NCI-H2107 treated with DMSO at 0.1 percent for 48 hours (cell line): Measurements from ENCODE around the gene LHX4.
"Not testable (repeated sequence)": the region's sequence is repeated elsewhere in the genome, so short reads cannot be mapped to it uniquely, and the experiment has no call there.

Source experiments
- DNase-seq: peaks from one replicate; lab custom pipeline; 2025; ENCODE audit not compliant: unreplicated experiment; lab: John Stamatoyannopoulos, UW

Gene LHX4

DNA sequence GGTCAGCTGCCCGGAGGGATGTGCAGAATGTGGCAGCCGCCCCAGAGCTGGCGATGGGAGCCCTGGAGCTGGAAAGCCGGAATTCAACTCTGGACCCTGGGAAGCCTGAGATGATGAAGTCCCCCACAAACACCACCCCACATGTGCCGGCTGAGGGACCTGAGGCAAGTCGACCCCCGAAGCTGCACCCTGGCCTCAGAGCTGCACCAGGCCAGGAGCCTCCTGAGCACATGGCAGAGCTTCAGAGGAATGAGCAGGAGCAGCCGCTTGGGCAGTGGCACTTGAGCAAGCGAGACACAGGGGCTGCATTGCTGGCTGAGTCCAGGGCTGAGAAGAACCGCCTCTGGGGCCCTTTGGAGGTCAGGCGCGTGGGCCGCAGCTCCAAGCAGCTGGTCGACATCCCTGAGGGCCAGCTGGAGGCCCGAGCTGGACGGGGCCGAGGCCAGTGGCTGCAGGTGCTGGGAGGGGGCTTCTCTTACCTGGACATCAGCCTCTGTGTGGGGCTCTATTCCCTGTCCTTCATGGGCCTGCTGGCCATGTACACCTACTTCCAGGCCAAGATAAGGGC lies 33.5 kb upstream of the LHX4 start:
- no peak for DNase-seq

DNA sequence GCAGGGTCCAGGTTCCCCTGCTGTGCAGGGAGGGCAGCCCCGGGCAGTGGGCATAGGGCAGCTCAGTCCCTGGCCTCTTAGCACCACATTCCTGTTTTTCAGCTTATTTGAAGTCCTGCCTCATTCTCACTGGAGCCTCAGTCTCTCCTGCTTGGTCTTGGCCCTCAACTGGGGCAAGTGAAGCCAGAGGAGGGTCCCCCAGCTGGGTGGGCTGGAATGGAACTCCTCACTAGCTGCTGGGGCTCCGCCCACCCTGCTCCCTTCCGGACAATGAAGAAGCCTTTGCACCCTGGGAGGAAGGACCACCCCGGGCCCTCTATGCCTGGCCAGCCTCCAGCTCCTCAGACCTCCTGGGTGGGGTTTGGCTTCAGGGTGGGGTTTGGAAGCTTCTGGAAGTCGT lies 32.8 kb upstream of the LHX4 start:
- DNase-seq, result no peak

DNA sequence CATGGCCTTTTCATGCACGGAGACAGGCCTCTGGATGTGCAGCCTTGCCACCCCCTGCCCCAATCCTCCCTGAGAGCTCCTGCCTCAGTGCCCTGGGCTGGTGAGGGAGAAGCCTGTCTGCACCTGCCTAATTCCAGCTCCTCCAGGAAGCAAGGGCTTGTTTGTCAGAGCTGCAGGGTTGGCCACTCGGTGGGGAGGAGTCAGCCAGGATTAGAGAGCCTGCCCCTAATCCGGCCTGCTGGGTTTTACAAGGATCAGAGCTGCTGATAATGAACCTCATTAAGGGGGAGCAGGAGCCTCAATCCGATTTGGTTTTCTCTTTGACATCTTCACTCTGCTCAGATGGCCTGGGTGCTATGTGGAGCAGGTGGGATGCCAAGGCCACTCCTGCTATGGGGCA lies 31.9 kb upstream of the LHX4 start:
- DNase-seq, result no peak

DNA sequence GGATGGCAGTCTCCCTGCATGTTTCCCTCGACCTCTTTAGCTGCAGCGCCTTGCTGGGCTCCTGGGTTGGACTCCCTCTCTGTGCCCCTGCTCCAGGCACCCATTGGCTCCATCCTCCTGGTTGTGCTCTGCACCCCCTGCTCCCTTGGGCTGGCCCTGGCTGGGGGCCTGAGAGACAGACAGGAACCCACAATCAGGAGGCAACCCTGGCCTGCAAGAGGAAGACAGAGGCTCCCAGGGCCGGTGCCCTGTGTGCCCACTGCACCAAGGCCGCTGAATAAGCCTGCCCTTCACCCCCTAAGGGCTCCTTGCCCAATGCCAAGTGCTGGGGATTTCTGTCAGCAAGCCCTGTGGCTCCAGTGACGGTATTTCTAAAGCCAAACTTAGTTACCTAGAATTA lies 31.5 kb upstream of the LHX4 start:
- DNase-seq, result no peak

DNA sequence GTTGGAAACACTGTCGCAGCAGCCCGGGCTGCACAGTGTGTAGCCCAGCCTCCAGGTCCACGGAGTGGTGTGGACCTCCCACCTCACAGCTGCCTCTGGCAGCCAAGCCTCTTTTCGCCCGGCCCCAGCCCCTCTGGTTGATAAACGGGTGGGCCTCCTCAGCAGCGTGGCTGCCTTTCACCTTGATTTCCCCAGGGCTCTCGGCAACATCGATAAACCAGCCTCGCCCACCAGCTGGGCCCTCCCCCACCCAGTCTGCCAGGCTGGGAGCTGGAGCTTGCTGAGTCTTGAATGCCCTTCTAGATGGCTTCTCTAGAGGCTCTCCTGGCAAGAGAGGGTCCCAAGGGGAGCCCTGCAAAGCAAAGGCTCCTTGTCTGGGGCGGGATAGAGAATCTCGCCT lies 31.0 kb upstream of the LHX4 start:
- DNase-seq, result no peak

DNA sequence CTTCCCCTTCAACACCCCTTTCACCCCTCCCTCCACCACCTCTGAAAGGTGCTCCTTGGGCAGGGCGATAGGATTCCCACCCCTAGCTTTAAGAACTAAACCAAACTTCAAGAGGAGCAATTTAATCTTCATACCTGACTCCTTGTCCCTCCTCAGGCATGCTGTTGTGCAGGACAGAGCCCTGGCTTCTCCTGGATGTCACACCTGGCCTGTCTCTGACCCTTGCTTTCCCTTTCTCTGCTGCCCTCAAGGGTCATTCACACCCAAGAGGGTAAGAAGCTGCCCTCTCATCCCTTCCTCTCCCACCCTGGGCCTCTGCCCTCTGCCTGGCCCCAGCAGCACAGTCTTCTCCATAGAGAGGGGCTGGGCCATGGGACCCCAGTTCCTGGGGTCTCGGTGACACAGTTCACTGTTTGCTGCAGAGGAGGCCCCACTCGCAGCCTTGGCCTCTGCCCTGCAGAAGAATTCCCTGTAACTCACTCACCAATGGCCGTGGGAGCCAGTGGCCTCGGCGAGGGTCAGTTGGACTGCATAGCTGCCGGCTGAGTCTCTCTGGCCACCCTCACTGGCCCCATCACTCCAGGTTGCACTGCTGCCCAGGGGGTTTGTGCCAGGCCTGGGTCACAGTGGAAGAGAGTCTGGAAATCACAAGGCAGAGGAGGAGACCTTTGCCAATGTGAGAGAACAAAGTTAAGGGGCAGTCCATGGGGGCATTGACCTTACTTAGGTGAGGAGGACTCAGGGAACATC lies 28.4 kb upstream of the LHX4 start:
- DNase-seq, result no peak

DNA sequence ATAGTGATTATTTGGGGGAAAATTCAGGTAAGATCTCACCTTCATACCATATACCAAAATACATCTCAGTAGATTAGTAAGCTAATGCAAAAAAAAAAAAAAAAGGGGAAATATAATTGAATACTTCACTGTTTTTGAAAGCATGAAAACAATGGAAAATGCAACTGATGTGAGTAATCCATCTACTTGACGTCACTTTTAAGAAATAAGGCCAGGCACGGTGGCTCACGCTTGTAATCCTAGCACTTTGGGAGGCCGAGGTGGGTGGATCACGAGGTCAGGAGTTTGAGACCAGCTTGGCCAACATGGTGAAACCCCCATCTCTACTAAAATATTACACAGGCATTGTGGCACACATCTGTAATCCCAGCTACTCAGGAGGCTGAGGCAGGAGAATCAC lies 27.5 kb upstream of the LHX4 start:
- not testable (repeated sequence) for DNase-seq

DNA sequence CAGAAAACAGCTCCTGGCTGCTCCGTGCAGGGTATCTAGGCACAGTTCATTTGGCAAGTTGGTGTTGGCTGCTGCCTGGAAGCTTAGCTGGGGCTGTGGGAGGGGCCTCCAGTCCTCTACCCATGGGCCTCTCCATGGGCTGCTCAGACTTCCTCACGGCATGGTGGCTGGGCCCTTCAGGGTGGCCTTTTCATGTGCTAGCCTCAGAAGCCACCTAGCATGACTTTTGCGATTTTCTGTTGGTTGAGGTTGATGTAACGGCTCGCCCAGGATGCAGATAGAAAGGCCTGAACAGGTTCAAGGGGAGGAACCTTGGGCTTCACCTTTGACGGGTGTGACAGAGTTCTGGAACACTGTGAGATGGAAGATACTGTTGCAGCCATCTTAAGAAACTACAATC lies 25.8 kb upstream of the LHX4 start:
- DNase-seq, result no peak

DNA sequence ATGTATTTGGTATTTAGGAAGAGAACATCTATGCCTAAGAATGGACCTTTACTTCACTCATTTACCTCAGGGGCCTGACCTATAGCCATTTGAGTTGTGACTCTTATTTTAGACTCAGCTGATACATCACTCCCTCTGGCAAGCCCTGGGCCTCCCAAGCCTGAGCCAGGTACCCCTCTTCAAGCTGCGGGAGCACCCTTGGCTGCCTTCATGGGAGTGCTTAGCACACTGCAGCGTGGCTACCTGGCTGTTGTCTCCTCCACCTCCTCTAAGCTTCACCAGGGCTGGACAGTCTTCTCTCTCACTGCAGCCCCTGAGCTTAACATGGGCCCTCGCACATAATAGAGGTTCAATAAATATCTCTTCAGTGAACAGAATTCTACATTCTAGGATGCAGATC lies 23.5 kb upstream of the LHX4 start:
- no peak for DNase-seq

DNA sequence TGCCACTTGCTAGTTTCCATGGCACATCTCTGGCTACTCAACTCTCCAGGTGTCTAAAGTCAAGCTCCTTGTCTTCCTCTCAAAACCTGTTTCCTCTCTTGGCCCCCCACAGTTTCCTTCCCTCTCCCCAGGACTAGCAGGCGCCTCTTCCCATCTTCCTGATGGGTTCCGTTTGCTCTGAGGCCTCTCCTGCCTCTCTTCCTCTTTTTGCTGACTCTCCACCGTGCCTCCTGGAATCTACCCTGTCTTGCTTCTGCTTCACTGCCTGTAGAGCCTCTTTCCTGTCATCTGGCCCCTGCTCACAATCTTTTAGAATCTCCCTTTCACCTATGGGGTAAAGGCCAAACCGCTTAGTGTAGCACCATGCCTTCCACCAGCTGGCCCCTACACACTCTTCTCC lies 21.8 kb upstream of the LHX4 start:
- DNase-seq, result no peak

DNA sequence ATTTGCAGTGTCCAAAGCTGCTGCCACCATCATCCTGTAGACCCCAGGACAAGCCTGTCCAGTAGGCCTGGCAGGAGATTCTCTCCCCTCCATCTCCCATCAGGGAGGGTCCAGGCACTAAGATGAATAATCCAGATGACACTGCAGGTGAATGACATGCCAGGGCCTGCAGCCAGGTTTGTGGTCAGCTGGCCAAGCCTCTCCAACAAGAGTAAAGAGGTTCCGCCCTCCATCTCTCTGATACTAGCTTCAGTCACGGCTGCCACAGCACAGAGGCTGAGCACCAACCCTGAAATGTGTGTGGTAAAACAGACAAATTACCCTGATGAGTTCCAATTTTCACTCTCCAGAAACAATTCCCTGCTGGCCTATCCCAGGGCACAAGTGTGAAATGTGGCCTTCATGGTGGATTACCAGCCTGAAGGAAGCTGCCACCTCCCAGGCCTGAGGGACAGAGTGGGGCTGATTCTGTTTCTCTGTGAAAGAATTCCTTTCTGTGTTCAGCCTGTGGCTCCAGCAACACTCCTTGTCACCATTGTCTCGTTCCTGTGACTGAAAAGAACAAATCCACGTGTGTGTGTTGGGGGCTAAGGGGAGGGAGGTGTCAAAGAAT lies 19.9 kb upstream of the LHX4 start:
- DNase-seq, result no peak

DNA sequence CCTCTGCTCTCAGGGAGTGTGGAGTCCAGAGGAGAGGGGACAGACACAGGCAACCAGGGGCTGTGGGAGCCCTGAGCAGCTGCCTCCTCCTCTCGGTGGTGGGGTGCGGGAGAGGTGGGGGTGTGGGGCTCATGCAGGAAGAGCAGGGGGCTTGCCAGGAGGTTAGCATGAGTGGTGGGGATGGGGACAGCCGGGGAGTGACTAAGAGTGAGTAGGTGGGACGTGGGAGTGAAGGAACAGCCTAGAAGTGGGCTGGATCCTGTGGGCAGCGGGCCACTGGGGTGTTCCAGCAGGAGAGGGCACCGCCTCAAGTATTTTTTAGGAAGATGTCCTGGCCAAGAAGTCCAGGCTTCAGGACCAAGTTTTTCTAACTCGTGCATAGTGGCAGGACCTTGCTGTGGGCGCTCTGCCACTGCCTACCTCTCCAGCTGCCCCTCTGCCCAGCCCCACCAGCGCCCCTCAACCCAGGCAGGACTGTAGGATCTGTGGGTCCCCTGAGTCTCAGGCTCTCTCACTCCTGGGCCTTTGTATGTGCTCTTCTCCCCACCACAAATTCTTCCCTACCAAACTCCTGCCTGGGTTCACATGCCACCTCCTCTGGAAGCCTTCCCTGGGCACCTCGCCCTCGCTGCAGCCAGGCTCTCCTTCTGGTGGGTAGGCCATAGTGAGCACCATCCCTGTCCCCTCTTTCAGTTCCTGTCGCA lies 18.8 kb upstream of the LHX4 start:
- DNase-seq, result no peak

DNA sequence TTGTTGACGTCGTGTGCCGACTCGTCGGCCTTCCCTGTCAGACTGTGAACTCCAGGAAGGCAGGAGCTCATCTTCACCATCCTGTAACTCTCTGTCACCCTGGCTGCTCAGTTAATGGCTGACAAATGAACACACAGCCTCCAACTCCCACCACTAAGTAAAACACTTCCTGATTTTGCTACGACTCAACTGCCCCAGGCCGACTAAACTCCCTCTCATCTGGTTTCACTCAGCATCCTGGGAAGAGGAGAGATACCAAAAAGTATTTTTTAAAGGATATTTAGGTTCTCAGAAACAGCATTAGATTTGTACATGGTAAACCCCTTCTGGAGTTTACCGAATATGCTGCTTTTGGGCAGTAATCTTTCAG lies 18.2 kb upstream of the LHX4 start:
- DNase-seq, result no peak

DNA sequence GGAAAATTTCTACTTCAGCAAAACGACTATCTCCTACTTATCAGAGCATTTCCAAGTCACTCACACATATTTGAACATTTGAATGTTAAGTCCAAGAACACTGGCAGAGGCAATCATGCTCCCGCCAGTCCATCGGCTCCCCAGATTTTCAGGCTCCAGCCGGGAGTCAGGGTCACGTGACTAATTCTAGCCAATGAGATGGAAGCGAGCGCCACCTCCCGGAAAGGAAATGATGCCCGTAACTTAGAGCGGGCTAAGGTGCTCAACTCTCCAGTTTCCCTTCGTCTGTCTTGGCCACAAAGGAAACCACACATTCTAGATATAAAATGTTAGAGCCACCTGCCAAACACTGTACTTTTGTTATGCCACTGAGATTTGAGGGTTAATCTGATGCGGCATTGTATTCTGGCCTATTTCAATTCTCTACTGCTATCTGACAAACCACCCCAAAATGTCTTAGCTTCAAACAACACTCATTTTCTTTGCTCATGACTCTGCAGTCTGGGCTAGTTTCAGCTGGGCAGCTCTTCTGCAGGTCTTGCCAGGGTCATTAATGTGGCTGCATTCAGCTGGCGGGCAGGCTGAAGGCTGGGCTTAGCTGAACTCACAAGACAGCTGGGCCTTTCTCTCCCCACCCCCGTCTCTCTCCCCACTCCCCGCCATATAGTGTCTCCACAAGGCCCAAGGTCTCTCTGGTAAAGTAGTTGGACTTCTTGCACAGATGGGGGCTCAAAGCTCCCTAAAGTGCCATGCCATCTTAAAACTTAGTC lies 16.5 kb upstream of the LHX4 start:
- no peak for DNase-seq

DNA sequence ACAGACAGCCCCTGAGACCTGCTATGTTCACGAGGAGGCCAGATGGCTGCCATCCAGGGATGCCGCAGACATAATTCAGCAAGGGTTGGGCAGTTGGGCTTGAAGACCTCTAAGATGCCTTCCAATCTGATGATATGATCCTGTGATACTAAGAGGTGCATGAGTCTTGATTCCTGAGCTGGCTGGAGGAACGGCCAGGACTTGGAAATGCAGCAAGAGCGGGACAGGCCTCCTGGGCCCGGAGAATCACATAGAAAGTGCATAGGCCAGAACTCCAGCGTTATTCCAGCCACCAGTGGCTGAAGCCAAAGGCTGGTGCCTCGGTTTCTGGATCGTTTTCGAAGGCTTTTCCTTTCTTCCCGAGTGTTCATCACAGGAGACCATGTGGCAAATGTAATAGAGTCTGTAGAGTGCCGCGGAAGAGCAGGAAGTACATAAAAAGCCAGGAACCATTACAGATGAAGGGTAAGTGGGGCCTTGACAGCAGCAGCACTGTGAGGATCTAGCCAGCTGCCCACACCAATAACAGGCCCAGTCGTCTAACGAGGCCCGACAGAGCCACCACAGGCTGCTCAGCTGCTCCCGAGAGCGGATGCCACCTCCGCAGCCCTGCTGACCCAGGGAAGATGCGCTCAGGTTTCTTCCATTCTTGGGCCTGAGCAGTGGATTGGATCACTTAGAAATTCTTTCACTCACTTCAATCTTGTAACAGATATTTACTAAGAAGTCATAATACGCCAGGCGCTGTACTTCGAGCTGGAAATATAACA lies 14.0 kb upstream of the LHX4 start:
- DNase-seq, result no peak

DNA sequence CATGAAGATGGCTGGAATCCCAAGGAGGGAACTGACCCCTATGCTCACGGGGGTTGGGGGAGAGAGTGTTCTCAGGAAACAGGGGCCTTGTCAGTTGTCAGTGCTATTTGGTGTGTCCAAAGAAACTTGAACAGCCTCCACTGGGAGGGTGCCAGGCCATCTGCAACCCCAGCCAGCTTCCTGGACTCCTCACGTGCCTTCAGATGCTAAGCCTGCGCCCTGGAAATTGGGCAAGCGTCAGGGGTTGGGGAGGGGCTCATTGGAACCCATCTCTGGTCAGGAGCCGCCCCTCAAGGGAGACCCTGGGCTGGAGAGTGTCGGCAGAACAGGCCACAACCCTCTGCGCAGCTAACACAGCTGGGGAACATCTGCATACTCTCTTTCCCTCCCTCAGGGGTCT lies 13.1 kb upstream of the LHX4 start:
- no peak for DNase-seq

DNA sequence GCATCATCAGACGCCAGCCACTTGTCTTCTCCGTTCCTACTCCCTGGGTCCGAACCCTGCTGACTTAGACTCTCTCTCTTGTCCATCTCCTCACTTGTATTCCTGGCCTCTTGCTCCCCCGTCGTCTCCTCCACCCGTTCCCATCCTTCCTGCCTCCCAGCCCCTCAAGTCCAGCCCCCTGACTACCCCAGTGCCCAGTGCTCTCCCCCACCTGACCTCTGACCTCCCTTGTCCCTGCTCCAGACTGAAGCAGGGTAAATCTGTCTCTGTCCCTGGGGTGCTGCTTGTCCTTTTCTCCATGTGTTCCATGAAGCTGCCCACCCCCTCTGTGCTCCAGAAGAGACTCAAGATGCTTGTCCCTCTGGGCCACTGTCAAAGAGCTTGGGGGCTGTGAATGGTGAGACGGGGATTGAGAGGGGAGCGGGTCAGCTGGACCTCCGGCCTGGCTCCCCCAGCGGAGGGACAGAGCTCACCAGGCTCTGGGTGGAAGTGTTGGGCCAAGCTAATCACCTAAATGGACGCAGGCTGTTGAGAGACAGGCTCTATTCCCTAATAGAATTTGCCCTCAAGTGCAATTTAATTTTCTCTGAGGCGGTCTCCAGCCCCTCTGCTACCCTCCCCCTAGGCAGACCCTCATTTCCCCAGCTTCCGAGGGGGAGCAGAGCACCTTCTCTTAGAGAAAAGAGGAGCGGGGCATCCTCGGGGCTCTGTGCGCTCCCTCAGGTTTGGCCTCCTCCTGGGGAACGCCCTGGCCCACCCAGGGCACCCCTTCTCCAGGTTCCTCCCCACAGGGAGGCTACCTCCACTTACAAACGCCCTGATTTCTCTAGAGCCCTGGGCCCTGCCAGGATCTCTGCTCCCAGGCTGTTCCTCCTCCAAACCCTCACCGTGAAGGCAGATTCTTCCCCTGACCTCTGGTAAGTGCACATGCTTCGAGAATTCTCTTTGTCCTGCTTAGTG lies 11.0 kb upstream of the LHX4 start:
- DNase-seq, result no peak

DNA sequence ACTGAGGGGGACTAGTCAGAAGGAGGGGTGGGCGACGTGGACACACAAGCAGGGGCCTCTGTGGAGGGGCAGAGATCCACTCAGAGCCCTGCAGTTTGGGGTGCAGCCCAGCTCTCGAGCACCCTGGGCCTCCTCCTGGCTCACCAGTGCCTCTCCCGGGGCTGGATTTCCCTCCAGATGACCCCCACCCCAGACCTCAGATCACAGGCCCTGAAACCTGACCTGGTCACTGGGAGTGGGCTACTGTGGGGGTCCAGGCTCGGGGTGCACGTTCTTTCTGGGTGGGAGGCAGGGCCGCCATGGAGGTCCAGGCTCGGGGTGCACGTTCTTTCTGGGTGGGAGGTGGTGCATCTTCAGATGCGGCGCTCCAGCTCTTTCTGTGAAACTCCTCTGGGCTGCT lies 10.3 kb upstream of the LHX4 start:
- no peak for DNase-seq

DNA sequence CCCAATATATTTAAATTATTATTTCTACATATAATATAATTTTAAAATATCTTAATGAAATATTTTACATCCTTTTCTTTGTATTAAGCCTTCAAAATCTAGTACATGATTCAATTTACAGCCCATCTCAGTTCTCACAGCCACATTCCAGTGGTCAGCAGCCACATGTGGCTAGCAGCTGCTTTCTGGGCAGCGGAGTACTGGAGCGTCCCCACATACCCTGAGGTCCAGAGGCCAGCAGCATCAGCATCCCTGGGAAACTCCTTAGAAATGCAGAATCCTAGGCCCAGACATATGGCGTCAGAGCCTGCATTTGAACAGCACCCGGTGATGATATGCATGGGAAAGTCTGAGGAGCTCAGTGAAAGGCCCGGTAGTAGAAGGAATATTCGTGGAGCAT lies 8.6 kb upstream of the LHX4 start:
- DNase-seq, result no peak

DNA sequence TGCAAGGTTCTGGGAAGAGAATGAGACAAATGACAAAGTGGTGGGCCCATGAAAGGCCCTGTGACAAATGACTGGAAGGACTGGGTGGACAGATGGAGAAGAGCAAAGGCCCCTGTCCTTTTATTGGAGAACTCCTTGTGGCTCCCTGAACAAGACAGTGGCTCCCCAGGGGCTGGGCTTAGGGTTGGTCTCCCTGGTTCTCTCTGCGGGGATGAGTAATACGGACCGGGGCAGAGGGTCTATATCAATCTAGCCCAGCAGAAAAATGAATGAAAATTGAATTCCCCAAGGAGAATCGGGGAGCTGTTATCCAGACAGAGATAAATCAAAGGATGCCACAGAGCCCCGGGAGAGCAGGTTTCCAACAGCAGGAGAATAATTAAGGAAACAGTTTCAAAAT lies 5.2 kb upstream of the LHX4 start:
- DNase-seq, result no peak
